IPS-18c (cell line): ENCODE results near the gene CDK5.
"Not testable (repeated sequence)": the region's sequence is repeated elsewhere in the genome, so short reads cannot be mapped to it uniquely, and the experiment has no call there.

ENCODE experiments used
- H3K4me3 ChIP-seq: 2 replicates; pipeline ENCODE4 v1.7.0; 2013; ENCODE audit warnings: low read depth, mild to moderate bottlenecking, low read length, moderate library complexity; ENCODE audit not compliant: insufficient read depth
- H3K9me3 ChIP-seq: one replicate; pipeline ENCODE4 v1.6.1; 2013; ENCODE audit warnings: mild to moderate bottlenecking, low read length, moderate library complexity; ENCODE audit not compliant: control insufficient read depth, insufficient read depth

CDK5 gene

GRCh38 chr7:151031011-151031410, 26.7 kb downstream of the CDK5 start:
- Histone ChIP-seq H3K9me3 (no peaks in the 10 kb centered on the region), H3K4me3 (no peak overlapping the region)

GRCh38 chr7:151028948-151029501, 28.7 kb downstream of the CDK5 start:
- H3K9me3 ChIP-seq: no peaks in the 10 kb centered on the region
- peak overlapping the region; percentile 100 for H3K4me3 ChIP-seq

- no peaks in the 10 kb centered on the region for H3K9me3 ChIP-seq
- peak within 1 kb of the TSS; percentile 100 for H3K4me3 ChIP-seq
These were observed 29.4 kb downstream of the CDK5 start, which contains the start of gene ABCB8 for GRCh38 chr7:151028131-151028947. Gene ABCB8, plus strand, starts transcription at chr7:151028450. Its CDS starts 66 bp downstream, at chr7:151028516.

- H3K9me3 ChIP-seq: not testable (repeated sequence)
These were observed 30.0 kb downstream of the CDK5 start for GRCh38 chr7:151027728-151028130.

GRCh38 chr7:151026771-151027727, 30.6 kb downstream of the CDK5 start:
- H3K9me3 ChIP-seq: not testable (repeated sequence)
- peak overlapping the region; percentile 52; the same call in 1 of the 2 replicates for H3K4me3 ChIP-seq

More at GRCh38 chr7:151027728-151028130, 30.0 kb downstream of the CDK5 start:
- peak overlapping the region; percentile 52; the same call in 1 of the 2 replicates for H3K4me3 ChIP-seq

GRCh38 chr7:151025924-151026671, 31.6 kb downstream of the CDK5 start:
- Histone ChIP-seq H3K9me3 (no peaks in the 10 kb centered on the region), H3K4me3 (no peak overlapping the region)

GRCh38 chr7:151024435-151025056, 33.2 kb downstream of the CDK5 start, which contains the start of gene ATG9B:
Gene ATG9B, minus strand, starts transcription at chr7:151024494. Its CDS starts 71 bp downstream, at chr7:151024423.
- H3K9me3 ChIP-seq: no peaks in the 10 kb centered on the region
- H3K4me3 ChIP-seq: no peak within 1 kb of the TSS

- Histone ChIP-seq H3K4me3 (no peak overlapping the region), H3K9me3 (peaks cover 2% of the 10 kb centered on the region)
These were observed 34.5 kb downstream of the CDK5 start for GRCh38 chr7:151023232-151023631.

GRCh38 chr7:151020231-151020630, 37.5 kb downstream of the CDK5 start:
- H3K9me3 ChIP-seq: peaks cover 2% of the 10 kb centered on the region
- H3K4me3 ChIP-seq: no peak overlapping the region

GRCh38 chr7:151019130-151019447, 38.6 kb downstream of the CDK5 start:
- H3K4me3 ChIP-seq: no peak overlapping the region
- peaks cover 2% of the 10 kb centered on the region for H3K9me3 ChIP-seq

- Histone ChIP-seq H3K9me3 (peaks cover 2% of the 10 kb centered on the region), H3K4me3 (peak overlapping the region; percentile 34)
These were observed 39.1 kb downstream of the CDK5 start for GRCh38 chr7:151018421-151019129.

- peak overlapping the region; percentile 34; the same call in 1 of the 2 replicates for H3K4me3 ChIP-seq
- peaks cover 2% of the 10 kb centered on the region for H3K9me3 ChIP-seq
These were observed 39.7 kb downstream of the CDK5 start for GRCh38 chr7:151017953-151018420.

GRCh38 chr7:151017370-151017952, 40.2 kb downstream of the CDK5 start:
- Histone ChIP-seq H3K9me3 (peaks cover 2% of the 10 kb centered on the region), H3K4me3 (no peak overlapping the region)

- no peak overlapping the region for H3K4me3 ChIP-seq
- peaks cover 2% of the 10 kb centered on the region for H3K9me3 ChIP-seq
These were observed 40.8 kb downstream of the CDK5 start for GRCh38 chr7:151016942-151017341.

GRCh38 chr7:151016505-151016904, 41.2 kb downstream of the CDK5 start:
- H3K4me3 ChIP-seq: no peak overlapping the region
- peaks cover 2% of the 10 kb centered on the region for H3K9me3 ChIP-seq
